ENCODE results near the gene CD44.

GRCh38 chr11:35145271-35145670, 6.3 kb downstream of the CD44 start:
- TF ChIP-seq CTCF (conservative IDR thresholded peaks at IDR 0.05 in 1 of 2, IDR thresholded peaks at IDR 0.05 in 1 of 2; ENCODE audit: low read depth in 1 of 2, low read length in 2 of 2) (no peak), EZH2 (IDR thresholded peaks at IDR 0.05; ENCODE audit: low read length, missing control alignments) (no peak)
